HepG2 (cell line): ENCODE measurements around the gene NCMAP. TPM values are rescaled to one million over a fixed set of nuclear protein-coding genes. Genes with fewer than 3 reads are reported as not detected.

ENCODE experiments used
- ASH2L ChIP-seq: fragments of 300-600, 200-600 bp; sonication (generic); IDR thresholded peaks from 2 replicates; pipeline ENCODE4 v1.7.0; 2017; ENCODE audit warnings: low read depth, mild to moderate bottlenecking, moderate library complexity, mixed read lengths, low read length; ENCODE audit not compliant: insufficient read length
- GTF3A ChIP-seq: sonication (generic); formaldehyde crosslinking; conservative IDR thresholded peaks from 2 replicates; pipeline ENCODE4 v1.4.0; 2020; ENCODE audit warnings: mild to moderate bottlenecking, missing genetic modification reagents
- HMG20A ChIP-seq: IDR thresholded peaks from 2 replicates; pipeline ENCODE4 v1.6.1; 2016; ENCODE audit warnings: borderline replicate concordance
- NKX3-1 ChIP-seq: sonication (generic); formaldehyde crosslinking; IDR thresholded peaks from 2 replicates; pipeline ENCODE4 v1.5.0; 2020; ENCODE audit warnings: missing genetic modification reagents
- PPARG ChIP-seq: conservative IDR thresholded peaks from 2 replicates; pipeline ENCODE4 v1.6.1; 2016; ENCODE audit warnings: missing biosample characterization, missing genetic modification reagents
- RNF2 ChIP-seq: fragments of 450-650 bp; conservative IDR thresholded peaks from 2 replicates; pipeline ENCODE4 v1.6.1; 2016; ENCODE audit warnings: low read depth
- ZNF230 ChIP-seq: sonication (generic); formaldehyde crosslinking; IDR thresholded peaks from 2 replicates; pipeline ENCODE4 v1.4.0; 2020; ENCODE audit warnings: mild to moderate bottlenecking, missing genetic modification reagents
- ZNF619 ChIP-seq: sonication (generic); formaldehyde crosslinking; IDR thresholded peaks from 2 replicates; pipeline ENCODE4 v1.4.0; 2020; ENCODE audit warnings: mild to moderate bottlenecking, missing genetic modification reagents
- ZNF792 ChIP-seq: IDR thresholded peaks from 2 replicates; pipeline ENCODE4 v1.6.1; 2016
- polyA plus RNA-seq, 8 experiments: library from polyadenylated mRNA; depleted of rRNA in 3 of 8; stranded (reverse) in 7 of 8; unstranded in 1 of 8; fragments of >200 nt; fragmentation: Illumina TruSeq in 4 of 8; extraction: Trizol in 4 of 8; gene quantifications; 2 replicates each; pipeline versions ENCODE4 v1.2.1 to v1.2.3, GENCODE V29; 2011 to 2016; ENCODE audit warnings: low read depth in 4 of 8, missing spikeins in 1 of 8, mixed read lengths in 1 of 8; ENCODE audit not compliant: insufficient read depth in 1 of 8
- total RNA-seq, 5 experiments: library from RNA; depleted of rRNA; stranded (reverse); fragments of >200 nt; fragmentation: Illumina TruSeq; extraction: Trizol; gene quantifications; 2 replicates each; pipeline ENCODE4 v1.2.3, GENCODE V29; 2016; ENCODE audit warnings: low read depth in 1 of 5
- TF ChIP-seq, protein P1 (sequence below): sonication (generic); formaldehyde crosslinking; IDR thresholded peaks from 2 replicates; pipeline ENCODE4 v1.5.1; 2020; ENCODE audit warnings: missing genetic modification reagents, mild to moderate bottlenecking, borderline replicate concordance
- TF ChIP-seq, protein P2 (sequence below): sonication (generic); formaldehyde crosslinking; conservative IDR thresholded peaks from 2 replicates; pipeline ENCODE4 v1.8.0; 2022; ENCODE audit warnings: low read depth, missing genetic modification reagents
- TF ChIP-seq, protein P3 (sequence below): sonication (generic); IDR thresholded peaks from 2 replicates; pipeline ENCODE4 v1.6.1; 2016; ENCODE audit warnings: low read depth, borderline replicate concordance
- TF ChIP-seq, protein P4 (sequence below), 2 experiments: sonication (generic) in 1 of 2; formaldehyde crosslinking in 1 of 2; IDR thresholded peaks; 2 replicates each; pipeline versions ENCODE4 v1.4.0 to v1.6.1; 2016 to 2020; ENCODE audit warnings: borderline replicate concordance in 1 of 2, low read depth in 1 of 2, mild to moderate bottlenecking in 1 of 2, missing genetic modification reagents in 1 of 2
- TF ChIP-seq, protein P5 (sequence below): sonication (generic); formaldehyde crosslinking; IDR thresholded peaks from 2 replicates; pipeline ENCODE4 v1.5.0; 2020; ENCODE audit warnings: missing genetic modification reagents
- TF ChIP-seq, protein P6 (sequence below): sonication (generic); formaldehyde crosslinking; IDR thresholded peaks from 2 replicates; pipeline ENCODE4 v1.8.0; 2023; ENCODE audit warnings: mild to moderate bottlenecking, missing genetic modification reagents

NCMAP gene
- total and polyA plus RNA-seq, 2 of the 13 experiments (the other 11 are each of a cell fraction or from before 2014, with no cell fraction given), result 2.7 to 20.0 TPM

DNA sequence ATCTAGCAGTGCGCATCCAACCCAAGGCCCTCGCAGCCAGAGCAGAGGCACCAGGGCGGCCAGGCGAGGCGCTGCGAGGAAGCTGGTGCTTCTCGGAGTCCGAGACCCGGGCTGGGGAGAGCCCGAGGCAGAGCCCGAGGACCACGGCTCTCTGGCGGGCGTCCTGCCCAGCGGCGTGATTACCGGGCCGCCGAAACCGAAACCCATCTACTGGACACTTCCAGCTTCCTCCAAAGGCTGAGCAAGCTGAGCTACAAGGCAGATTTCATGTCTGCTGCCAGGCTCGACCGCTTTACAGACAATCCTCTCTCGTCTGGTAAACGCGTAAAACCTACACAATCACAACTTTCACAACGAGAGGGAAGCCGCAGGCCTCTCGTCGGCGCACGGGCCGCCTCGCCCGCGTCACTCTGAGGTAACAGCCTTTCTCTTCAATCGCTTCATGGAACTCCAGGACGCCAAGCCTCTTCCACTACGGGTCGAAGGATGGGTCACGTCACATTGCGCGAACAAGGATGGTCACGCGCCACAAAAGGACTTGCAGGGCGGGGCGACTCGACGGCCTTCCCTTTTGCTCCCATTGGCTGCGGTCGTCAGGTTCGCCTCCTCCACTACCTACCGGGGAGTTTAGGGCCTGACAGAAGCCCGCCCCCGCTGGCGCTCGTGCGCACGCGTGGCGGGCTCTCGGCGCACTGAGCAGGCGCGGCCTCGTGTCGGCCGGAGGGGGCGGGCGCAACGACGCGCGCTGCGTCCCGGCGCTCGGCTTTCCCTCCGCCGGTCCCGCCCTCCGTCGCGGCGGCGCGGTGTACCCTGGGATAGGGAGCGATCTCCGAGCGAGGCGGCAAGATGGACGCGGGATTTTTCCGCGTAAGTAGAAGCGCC is 86.8 kb downstream of the NCMAP start, which contains the start of gene SRRM1 (continued):
- TF ChIP-seq, protein P1, sequence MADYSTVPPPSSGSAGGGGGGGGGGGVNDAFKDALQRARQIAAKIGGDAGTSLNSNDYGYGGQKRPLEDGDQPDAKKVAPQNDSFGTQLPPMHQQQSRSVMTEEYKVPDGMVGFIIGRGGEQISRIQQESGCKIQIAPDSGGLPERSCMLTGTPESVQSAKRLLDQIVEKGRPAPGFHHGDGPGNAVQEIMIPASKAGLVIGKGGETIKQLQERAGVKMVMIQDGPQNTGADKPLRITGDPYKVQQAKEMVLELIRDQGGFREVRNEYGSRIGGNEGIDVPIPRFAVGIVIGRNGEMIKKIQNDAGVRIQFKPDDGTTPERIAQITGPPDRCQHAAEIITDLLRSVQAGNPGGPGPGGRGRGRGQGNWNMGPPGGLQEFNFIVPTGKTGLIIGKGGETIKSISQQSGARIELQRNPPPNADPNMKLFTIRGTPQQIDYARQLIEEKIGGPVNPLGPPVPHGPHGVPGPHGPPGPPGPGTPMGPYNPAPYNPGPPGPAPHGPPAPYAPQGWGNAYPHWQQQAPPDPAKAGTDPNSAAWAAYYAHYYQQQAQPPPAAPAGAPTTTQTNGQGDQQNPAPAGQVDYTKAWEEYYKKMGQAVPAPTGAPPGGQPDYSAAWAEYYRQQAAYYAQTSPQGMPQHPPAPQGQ (CRISPR knock-in tag), result peak; percentile 91; the same call in 1 of the 2 replicates
- TF ChIP-seq PPARG (0 out of 2 replicates have a peak, but pooled peaks have one; percentile 10), HMG20A (CRISPR knock-in tag) (0 out of 2 replicates have a peak, but pooled peaks have one; percentile 15), ASH2L (no peak), ZNF619 (CRISPR knock-in tag) (peak; percentile 87), RNF2 (no peak), GTF3A (no peak), ZNF792 (CRISPR knock-in tag) (no peak), NKX3-1 (peak; percentile 30; the same call in 1 of the 2 replicates), ZNF230 (CRISPR knock-in tag) (peak; percentile 80; the same call in 1 of the 2 replicates)
- TF ChIP-seq, protein P2, sequence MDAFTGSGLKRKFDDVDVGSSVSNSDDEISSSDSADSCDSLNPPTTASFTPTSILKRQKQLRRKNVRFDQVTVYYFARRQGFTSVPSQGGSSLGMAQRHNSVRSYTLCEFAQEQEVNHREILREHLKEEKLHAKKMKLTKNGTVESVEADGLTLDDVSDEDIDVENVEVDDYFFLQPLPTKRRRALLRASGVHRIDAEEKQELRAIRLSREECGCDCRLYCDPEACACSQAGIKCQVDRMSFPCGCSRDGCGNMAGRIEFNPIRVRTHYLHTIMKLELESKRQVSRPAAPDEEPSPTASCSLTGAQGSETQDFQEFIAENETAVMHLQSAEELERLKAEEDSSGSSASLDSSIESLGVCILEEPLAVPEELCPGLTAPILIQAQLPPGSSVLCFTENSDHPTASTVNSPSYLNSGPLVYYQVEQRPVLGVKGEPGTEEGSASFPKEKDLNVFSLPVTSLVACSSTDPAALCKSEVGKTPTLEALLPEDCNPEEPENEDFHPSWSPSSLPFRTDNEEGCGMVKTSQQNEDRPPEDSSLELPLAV (CRISPR knock-in tag), result no peak
- TF ChIP-seq, protein P3, sequence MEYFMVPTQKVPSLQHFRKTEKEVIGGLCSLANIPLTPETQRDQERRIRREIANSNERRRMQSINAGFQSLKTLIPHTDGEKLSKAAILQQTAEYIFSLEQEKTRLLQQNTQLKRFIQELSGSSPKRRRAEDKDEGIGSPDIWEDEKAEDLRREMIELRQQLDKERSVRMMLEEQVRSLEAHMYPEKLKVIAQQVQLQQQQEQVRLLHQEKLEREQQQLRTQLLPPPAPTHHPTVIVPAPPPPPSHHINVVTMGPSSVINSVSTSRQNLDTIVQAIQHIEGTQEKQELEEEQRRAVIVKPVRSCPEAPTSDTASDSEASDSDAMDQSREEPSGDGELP, result no peak
- TF ChIP-seq, protein P4, sequence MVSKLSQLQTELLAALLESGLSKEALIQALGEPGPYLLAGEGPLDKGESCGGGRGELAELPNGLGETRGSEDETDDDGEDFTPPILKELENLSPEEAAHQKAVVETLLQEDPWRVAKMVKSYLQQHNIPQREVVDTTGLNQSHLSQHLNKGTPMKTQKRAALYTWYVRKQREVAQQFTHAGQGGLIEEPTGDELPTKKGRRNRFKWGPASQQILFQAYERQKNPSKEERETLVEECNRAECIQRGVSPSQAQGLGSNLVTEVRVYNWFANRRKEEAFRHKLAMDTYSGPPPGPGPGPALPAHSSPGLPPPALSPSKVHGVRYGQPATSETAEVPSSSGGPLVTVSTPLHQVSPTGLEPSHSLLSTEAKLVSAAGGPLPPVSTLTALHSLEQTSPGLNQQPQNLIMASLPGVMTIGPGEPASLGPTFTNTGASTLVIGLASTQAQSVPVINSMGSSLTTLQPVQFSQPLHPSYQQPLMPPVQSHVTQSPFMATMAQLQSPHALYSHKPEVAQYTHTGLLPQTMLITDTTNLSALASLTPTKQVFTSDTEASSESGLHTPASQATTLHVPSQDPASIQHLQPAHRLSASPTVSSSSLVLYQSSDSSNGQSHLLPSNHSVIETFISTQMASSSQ (IDR thresholded peaks at IDR 0.05; ENCODE audit: low read depth), result no peak
- TF ChIP-seq, protein P4 (CRISPR knock-in tag; IDR thresholded peaks at IDR 0.05; ENCODE audit: borderline replicate concordance), result peak; percentile 48; the same call in 1 of the 2 replicates
- TF ChIP-seq, protein P5, sequence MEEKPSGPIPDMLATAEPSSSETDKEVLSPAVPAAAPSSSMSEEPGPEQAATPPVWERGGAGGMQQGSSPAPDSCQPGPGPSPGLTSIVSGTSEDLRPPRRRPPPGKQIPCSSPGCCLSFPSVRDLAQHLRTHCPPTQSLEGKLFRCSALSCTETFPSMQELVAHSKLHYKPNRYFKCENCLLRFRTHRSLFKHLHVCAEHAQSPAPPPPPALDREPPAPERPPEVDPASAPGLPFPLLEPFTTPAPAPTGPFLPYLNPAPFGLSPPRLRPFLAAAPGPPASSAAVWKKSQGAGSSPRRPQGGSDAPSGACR, result no peak
- TF ChIP-seq, protein P6, sequence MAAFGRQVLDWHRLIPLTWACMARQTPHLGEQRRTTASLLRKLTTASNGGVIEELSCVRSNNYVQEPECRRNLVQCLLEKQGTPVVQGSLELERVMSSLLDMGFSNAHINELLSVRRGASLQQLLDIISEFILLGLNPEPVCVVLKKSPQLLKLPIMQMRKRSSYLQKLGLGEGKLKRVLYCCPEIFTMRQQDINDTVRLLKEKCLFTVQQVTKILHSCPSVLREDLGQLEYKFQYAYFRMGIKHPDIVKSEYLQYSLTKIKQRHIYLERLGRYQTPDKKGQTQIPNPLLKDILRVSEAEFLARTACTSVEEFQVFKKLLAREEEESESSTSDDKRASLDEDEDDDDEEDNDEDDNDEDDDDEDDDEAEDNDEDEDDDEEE (CRISPR knock-in tag), result peak; percentile 89
